ENCODE measurements around the gene DIP2C.

GRCh38 chr10:423178-423577 is 266.3 kb downstream of the DIP2C start:
- no peak for TF ChIP-seq CTCF (IDR thresholded peaks at IDR 0.05)
- no peak for TF ChIP-seq POLR2A (IDR thresholded peaks at IDR 0.05)
